HEK293 (cell line): ENCODE data around the gene MSH4.

Experiments
- CTCF ChIA-PET: fragments of 350-600 bp; formaldehyde crosslinking; extraction: SDS; loops from one replicate; lab custom pipeline; 2021; ENCODE audit warnings: antibody characterized with exemption; lab: Yijun Ruan, JAX
- POLR2A ChIA-PET: fragments of 300-600 bp; formaldehyde crosslinking; extraction: SDS; loops from one replicate; lab custom pipeline; 2020; ENCODE audit warnings: antibody characterized with exemption, inconsistent platforms; lab: Yijun Ruan, JAX
- H3K27ac ChIP-seq: fragments of 200-500 bp; sonication (Bioruptor generic); 2 replicates; pipeline ENCODE4 v1.5.1; 2014; ENCODE audit warnings: low read depth, low read length, control low read depth, inconsistent platforms; ENCODE audit errors: extremely low read depth
- H3K36me3 ChIP-seq, 2 experiments: fragments of 200-500 bp in 1 of 2; sonication (Bioruptor generic) in 1 of 2; 1 replicate in 1 of 2; 2 replicates in 1 of 2; pipeline ENCODE4 v1.5.1; 2014 to 2017; ENCODE audit warnings: inconsistent platforms in 2 of 2, low read length in 2 of 2; ENCODE audit not compliant: control insufficient read depth in 2 of 2, insufficient read depth in 1 of 2
- H3K4me1 ChIP-seq: fragments of 200-500 bp; sonication (Bioruptor generic); 2 replicates; pipeline ENCODE4 v1.5.1; 2014; ENCODE audit warnings: mild to moderate bottlenecking, low read length, inconsistent platforms; ENCODE audit not compliant: control insufficient read depth, insufficient read depth
- H3K4me3 ChIP-seq: 2 replicates; pipeline ENCODE4 v1.5.1; 2011; ENCODE audit warnings: low read depth, mild to moderate bottlenecking, control low read depth, low read length, moderate library complexity
- H3K9me3 ChIP-seq: fragments of 200-500 bp; sonication (Bioruptor generic); 2 replicates; pipeline ENCODE4 v1.5.1; 2014; ENCODE audit warnings: low read depth, low read length, inconsistent platforms; ENCODE audit not compliant: control insufficient read depth, insufficient read depth
- KLF8 ChIP-seq: fragments of 450-650 bp; formaldehyde crosslinking; IDR thresholded peaks from 2 replicates; pipeline ENCODE4 v1.5.1; 2016; ENCODE audit warnings: missing biosample characterization, missing genetic modification characterization
- ZFHX2 ChIP-seq: fragments of 450-650 bp; formaldehyde crosslinking; conservative IDR thresholded peaks from 2 replicates; pipeline ENCODE4 v1.5.1; 2016; ENCODE audit warnings: missing biosample characterization, missing genetic modification characterization
- ZNF302 ChIP-seq: fragments of 450-650 bp; formaldehyde crosslinking; IDR thresholded peaks from 2 replicates; pipeline ENCODE4 v1.5.1; 2016; ENCODE audit warnings: missing biosample characterization, missing genetic modification characterization, low read depth
- ZNF350 ChIP-seq: fragments of 450-650 bp; formaldehyde crosslinking; IDR thresholded peaks from 2 replicates; pipeline ENCODE4 v1.5.0; 2017; ENCODE audit warnings: missing biosample characterization, mild to moderate bottlenecking, missing genetic modification characterization
- ZNF416 ChIP-seq: fragments of 450-650 bp; formaldehyde crosslinking; IDR thresholded peaks from 2 replicates; pipeline ENCODE4 v1.5.1; 2016; ENCODE audit warnings: missing biosample characterization, missing genetic modification characterization
- ZNF423 ChIP-seq: fragments of 450-650 bp; formaldehyde crosslinking; IDR thresholded peaks from 2 replicates; pipeline ENCODE4 v1.5.1; 2016; ENCODE audit warnings: missing biosample characterization, missing genetic modification characterization
- ZNF548 ChIP-seq: fragments of 450-650 bp; formaldehyde crosslinking; IDR thresholded peaks from 2 replicates; pipeline ENCODE4 v1.5.1; 2016; ENCODE audit warnings: missing biosample characterization, missing genetic modification characterization
- ZNF626 ChIP-seq: fragments of 450-650 bp; sonication (Bioruptor Pico); formaldehyde crosslinking; IDR thresholded peaks from 2 replicates; pipeline ENCODE4 v1.5.1; 2018; ENCODE audit warnings: missing biosample characterization, missing genetic modification characterization, inconsistent platforms
- ZNF670 ChIP-seq: fragments of 450-650 bp; formaldehyde crosslinking; IDR thresholded peaks from 2 replicates; pipeline ENCODE4 v1.5.1; 2016; ENCODE audit warnings: missing biosample characterization, missing genetic modification characterization, low read depth
- ZNF701 ChIP-seq: fragments of 450-650 bp; formaldehyde crosslinking; IDR thresholded peaks from 2 replicates; pipeline ENCODE4 v1.5.1; 2016; ENCODE audit warnings: missing biosample characterization, missing genetic modification characterization
- TF ChIP-seq, protein P1 (sequence below): fragments of 450-650 bp; formaldehyde crosslinking; IDR thresholded peaks from 2 replicates; pipeline ENCODE4 v1.5.0; 2017; ENCODE audit warnings: missing biosample characterization, missing genetic modification characterization, borderline replicate concordance
- TF ChIP-seq, protein P2 (sequence below): fragments of 450-650 bp; formaldehyde crosslinking; IDR thresholded peaks from 2 replicates; pipeline ENCODE4 v1.5.1; 2016; ENCODE audit warnings: missing biosample characterization, missing genetic modification characterization
- TF ChIP-seq, protein P3 (sequence below): fragments of 450-650 bp; formaldehyde crosslinking; conservative IDR thresholded peaks from 2 replicates; pipeline ENCODE4 v1.5.1; 2016; ENCODE audit warnings: low read depth, missing biosample characterization, missing genetic modification characterization

Gene MSH4

DNA sequence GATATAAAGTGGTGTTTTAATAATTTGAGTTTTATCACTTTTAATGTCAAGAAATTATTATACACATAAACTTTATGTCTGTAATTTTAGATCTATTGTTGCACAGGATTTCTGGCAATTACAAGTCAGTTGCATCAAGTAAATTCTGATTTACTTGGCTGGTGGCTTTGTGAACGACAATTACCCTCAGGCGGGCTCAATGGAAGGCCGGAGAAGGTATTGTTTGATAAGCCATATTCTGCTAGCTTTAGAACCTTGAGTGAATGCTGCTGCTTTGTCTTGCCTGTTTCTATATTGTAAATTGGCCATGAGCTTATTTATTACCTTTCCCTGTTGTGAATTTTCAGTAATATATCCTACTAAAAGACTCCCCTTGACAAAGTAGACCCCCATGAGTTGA is 4.6 kb upstream of the MSH4 start:
- H3K27ac ChIP-seq: no peak overlapping the region
- ChIA-PET CTCF (no interaction called here), POLR2A (interaction anchor here (0.6 kb wide), 1 partner anchor 10 kb away, joined by 3 read pairs; no protein-coding TSS in a partner anchor)
- H3K4me3 ChIP-seq: no peak overlapping the region
- no peaks in the 10 kb centered on the region for H3K4me1 ChIP-seq
- TF ChIP-seq ZNF626 (tag by site-specific recombination) (no peak), ZNF670 (tag by site-specific recombination) (no peak)
- TF ChIP-seq, protein P1, sequence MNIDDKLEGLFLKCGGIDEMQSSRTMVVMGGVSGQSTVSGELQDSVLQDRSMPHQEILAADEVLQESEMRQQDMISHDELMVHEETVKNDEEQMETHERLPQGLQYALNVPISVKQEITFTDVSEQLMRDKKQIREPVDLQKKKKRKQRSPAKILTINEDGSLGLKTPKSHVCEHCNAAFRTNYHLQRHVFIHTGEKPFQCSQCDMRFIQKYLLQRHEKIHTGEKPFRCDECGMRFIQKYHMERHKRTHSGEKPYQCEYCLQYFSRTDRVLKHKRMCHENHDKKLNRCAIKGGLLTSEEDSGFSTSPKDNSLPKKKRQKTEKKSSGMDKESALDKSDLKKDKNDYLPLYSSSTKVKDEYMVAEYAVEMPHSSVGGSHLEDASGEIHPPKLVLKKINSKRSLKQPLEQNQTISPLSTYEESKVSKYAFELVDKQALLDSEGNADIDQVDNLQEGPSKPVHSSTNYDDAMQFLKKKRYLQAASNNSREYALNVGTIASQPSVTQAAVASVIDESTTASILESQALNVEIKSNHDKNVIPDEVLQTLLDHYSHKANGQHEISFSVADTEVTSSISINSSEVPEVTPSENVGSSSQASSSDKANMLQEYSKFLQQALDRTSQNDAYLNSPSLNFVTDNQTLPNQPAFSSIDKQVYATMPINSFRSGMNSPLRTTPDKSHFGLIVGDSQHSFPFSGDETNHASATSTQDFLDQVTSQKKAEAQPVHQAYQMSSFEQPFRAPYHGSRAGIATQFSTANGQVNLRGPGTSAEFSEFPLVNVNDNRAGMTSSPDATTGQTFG (tag by site-specific recombination): no peak
- no peaks in the 10 kb centered on the region for H3K9me3 ChIP-seq
- peaks cover 50 to 100% of the 10 kb centered on the region in 2 experiments for H3K36me3 ChIP-seq

DNA sequence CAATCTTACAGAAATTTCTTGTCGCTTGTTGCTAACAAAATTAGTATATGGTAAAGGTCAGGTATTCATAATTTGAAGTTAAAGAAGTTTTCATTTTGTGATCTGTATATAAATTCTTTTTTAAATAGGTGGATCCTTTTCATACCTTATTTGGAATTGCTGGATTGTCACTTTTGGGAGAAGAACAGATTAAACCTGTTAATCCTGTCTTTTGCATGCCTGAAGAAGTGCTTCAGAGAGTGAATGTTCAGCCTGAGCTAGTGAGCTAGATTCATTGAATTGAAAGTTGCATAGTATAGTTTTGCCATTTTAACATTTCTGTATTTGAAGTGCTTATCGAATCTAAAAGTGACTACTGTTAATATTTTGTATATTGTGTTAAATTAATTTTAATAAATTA is 2.3 kb upstream of the MSH4 start:
- no peak overlapping the region for H3K27ac ChIP-seq
- H3K4me1 ChIP-seq: no peaks in the 10 kb centered on the region
- POLR2A ChIA-PET: interaction anchor here (2.2 kb wide), 1 partner anchor 8 kb away, joined by 10 read pairs; the partner anchor contains the start of gene RABGGTB
- H3K4me3 ChIP-seq: no peak overlapping the region
- H3K9me3 ChIP-seq: no peaks in the 10 kb centered on the region
- peaks cover 42 to 77% of the 10 kb centered on the region in 2 experiments for H3K36me3 ChIP-seq
- TF ChIP-seq ZFHX2 (no peak), ZNF423 (tag by site-specific recombination) (no peak), KLF8 (tag by site-specific recombination) (no peak), ZNF416 (tag by site-specific recombination) (no peak), ZNF350 (tag by site-specific recombination) (no peak), ZNF701 (tag by site-specific recombination) (no peak), ZNF548 (tag by site-specific recombination) (no peak), ZNF302 (tag by site-specific recombination) (no peak)
- TF ChIP-seq, protein P2, sequence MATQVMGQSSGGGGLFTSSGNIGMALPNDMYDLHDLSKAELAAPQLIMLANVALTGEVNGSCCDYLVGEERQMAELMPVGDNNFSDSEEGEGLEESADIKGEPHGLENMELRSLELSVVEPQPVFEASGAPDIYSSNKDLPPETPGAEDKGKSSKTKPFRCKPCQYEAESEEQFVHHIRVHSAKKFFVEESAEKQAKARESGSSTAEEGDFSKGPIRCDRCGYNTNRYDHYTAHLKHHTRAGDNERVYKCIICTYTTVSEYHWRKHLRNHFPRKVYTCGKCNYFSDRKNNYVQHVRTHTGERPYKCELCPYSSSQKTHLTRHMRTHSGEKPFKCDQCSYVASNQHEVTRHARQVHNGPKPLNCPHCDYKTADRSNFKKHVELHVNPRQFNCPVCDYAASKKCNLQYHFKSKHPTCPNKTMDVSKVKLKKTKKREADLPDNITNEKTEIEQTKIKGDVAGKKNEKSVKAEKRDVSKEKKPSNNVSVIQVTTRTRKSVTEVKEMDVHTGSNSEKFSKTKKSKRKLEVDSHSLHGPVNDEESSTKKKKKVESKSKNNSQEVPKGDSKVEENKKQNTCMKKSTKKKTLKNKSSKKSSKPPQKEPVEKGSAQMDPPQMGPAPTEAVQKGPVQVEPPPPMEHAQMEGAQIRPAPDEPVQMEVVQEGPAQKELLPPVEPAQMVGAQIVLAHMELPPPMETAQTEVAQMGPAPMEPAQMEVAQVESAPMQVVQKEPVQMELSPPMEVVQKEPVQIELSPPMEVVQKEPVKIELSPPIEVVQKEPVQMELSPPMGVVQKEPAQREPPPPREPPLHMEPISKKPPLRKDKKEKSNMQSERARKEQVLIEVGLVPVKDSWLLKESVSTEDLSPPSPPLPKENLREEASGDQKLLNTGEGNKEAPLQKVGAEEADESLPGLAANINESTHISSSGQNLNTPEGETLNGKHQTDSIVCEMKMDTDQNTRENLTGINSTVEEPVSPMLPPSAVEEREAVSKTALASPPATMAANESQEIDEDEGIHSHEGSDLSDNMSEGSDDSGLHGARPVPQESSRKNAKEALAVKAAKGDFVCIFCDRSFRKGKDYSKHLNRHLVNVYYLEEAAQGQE (tag by site-specific recombination): no peak
- TF ChIP-seq, protein P3, sequence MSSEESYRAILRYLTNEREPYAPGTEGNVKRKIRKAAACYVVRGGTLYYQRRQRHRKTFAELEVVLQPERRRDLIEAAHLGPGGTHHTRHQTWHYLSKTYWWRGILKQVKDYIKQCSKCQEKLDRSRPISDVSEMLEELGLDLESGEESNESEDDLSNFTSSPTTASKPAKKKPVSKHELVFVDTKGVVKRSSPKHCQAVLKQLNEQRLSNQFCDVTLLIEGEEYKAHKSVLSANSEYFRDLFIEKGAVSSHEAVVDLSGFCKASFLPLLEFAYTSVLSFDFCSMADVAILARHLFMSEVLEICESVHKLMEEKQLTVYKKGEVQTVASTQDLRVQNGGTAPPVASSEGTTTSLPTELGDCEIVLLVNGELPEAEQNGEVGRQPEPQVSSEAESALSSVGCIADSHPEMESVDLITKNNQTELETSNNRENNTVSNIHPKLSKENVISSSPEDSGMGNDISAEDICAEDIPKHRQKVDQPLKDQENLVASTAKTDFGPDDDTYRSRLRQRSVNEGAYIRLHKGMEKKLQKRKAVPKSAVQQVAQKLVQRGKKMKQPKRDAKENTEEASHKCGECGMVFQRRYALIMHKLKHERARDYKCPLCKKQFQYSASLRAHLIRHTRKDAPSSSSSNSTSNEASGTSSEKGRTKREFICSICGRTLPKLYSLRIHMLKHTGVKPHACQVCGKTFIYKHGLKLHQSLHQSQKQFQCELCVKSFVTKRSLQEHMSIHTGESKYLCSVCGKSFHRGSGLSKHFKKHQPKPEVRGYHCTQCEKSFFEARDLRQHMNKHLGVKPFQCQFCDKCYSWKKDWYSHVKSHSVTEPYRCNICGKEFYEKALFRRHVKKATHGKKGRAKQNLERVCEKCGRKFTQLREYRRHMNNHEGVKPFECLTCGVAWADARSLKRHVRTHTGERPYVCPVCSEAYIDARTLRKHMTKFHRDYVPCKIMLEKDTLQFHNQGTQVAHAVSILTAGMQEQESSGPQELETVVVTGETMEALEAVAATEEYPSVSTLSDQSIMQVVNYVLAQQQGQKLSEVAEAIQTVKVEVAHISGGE (tag by site-specific recombination): no peak
- CTCF ChIA-PET: no interaction called here
